HEK293 (cell line): ENCODE measurements around the gene KIR3DL2.
"Not testable (repeated sequence)": the region's sequence is repeated elsewhere in the genome, so short reads cannot be mapped to it uniquely, and the experiment has no call there.

Experiments
- CTCF ChIA-PET: fragments of 350-600 bp; formaldehyde crosslinking; extraction: SDS; loops from one replicate; lab custom pipeline; 2021; ENCODE audit warnings: antibody characterized with exemption; lab: Yijun Ruan, JAX
- POLR2A ChIA-PET: fragments of 300-600 bp; formaldehyde crosslinking; extraction: SDS; loops from one replicate; lab custom pipeline; 2020; ENCODE audit warnings: antibody characterized with exemption, inconsistent platforms; lab: Yijun Ruan, JAX
- H3K27ac ChIP-seq: fragments of 200-500 bp; sonication (Bioruptor generic); 2 replicates; pipeline ENCODE4 v1.5.1; 2014; ENCODE audit warnings: low read depth, low read length, control low read depth, inconsistent platforms; ENCODE audit errors: extremely low read depth
- H3K36me3 ChIP-seq, 2 experiments: fragments of 200-500 bp in 1 of 2; sonication (Bioruptor generic) in 1 of 2; 1 replicate in 1 of 2; 2 replicates in 1 of 2; pipeline ENCODE4 v1.5.1; 2014 to 2017; ENCODE audit warnings: inconsistent platforms in 2 of 2, low read length in 2 of 2; ENCODE audit not compliant: control insufficient read depth in 2 of 2, insufficient read depth in 1 of 2
- H3K4me1 ChIP-seq: fragments of 200-500 bp; sonication (Bioruptor generic); 2 replicates; pipeline ENCODE4 v1.5.1; 2014; ENCODE audit warnings: mild to moderate bottlenecking, low read length, inconsistent platforms; ENCODE audit not compliant: control insufficient read depth, insufficient read depth
- H3K4me3 ChIP-seq: 2 replicates; pipeline ENCODE4 v1.5.1; 2011; ENCODE audit warnings: low read depth, mild to moderate bottlenecking, control low read depth, low read length, moderate library complexity
- H3K9me3 ChIP-seq: fragments of 200-500 bp; sonication (Bioruptor generic); 2 replicates; pipeline ENCODE4 v1.5.1; 2014; ENCODE audit warnings: low read depth, low read length, inconsistent platforms; ENCODE audit not compliant: control insufficient read depth, insufficient read depth
- KLF1 ChIP-seq: fragments of 450-650 bp; formaldehyde crosslinking; IDR thresholded peaks from 2 replicates; pipeline ENCODE4 v1.5.1; 2016; ENCODE audit warnings: missing biosample characterization, missing genetic modification characterization
- PBX3 ChIP-seq: sonication (generic); formaldehyde crosslinking; IDR thresholded peaks from 2 replicates; pipeline ENCODE4 v1.8.1; 2022; ENCODE audit warnings: mild to moderate bottlenecking, moderate library complexity, missing genetic modification reagents
- PRDM1 ChIP-seq: fragments of 450-650 bp; formaldehyde crosslinking; IDR thresholded peaks from 2 replicates; pipeline ENCODE4; 2016; ENCODE audit warnings: missing biosample characterization, missing genetic modification characterization
- ZBTB20 ChIP-seq: fragments of 450-650 bp; formaldehyde crosslinking; IDR thresholded peaks from 2 replicates; pipeline ENCODE4 v1.5.1; 2016; ENCODE audit warnings: missing biosample characterization, missing genetic modification characterization
- ZEB2 ChIP-seq: fragments of 450-650 bp; formaldehyde crosslinking; IDR thresholded peaks from 2 replicates; pipeline ENCODE4 v1.5.1; 2016; ENCODE audit warnings: missing biosample characterization, missing genetic modification characterization
- ZFP69B ChIP-seq: fragments of 450-650 bp; formaldehyde crosslinking; IDR thresholded peaks from 2 replicates; pipeline ENCODE4 v1.5.1; 2016; ENCODE audit warnings: missing biosample characterization, missing genetic modification characterization
- ZNF140 ChIP-seq: fragments of 450-650 bp; formaldehyde crosslinking; IDR thresholded peaks from 2 replicates; pipeline ENCODE4 v1.5.1; 2016; ENCODE audit warnings: missing biosample characterization, missing genetic modification characterization
- ZNF341 ChIP-seq: fragments of 450-650 bp; formaldehyde crosslinking; IDR thresholded peaks from 2 replicates; pipeline ENCODE4; 2016; ENCODE audit warnings: low read depth, missing biosample characterization, missing genetic modification characterization
- ZNF433 ChIP-seq: fragments of 450-650 bp; formaldehyde crosslinking; IDR thresholded peaks from 2 replicates; pipeline ENCODE4 v1.5.1; 2016; ENCODE audit warnings: missing biosample characterization, missing genetic modification characterization, low read depth
- ZNF561 ChIP-seq: fragments of 450-650 bp; IDR thresholded peaks from 2 replicates; pipeline ENCODE4 v1.5.1; 2018; ENCODE audit warnings: missing biosample characterization, missing genetic modification characterization, borderline replicate concordance

Gene KIR3DL2

GRCh38 chr19:54893406-54893805 is 43.2 kb downstream of the KIR3DL2 start (continued):
- no peak for TF ChIP-seq ZNF433 (tag by site-specific recombination)
- TF ChIP-seq ZEB2 (tag by site-specific recombination), result no peak
- no peak for TF ChIP-seq PBX3 (CRISPR knock-in tag)
- TF ChIP-seq ZNF341 (tag by site-specific recombination), result no peak
- TF ChIP-seq ZNF140 (tag by site-specific recombination), result no peak
- TF ChIP-seq ZFP69B, result no peak

- H3K4me1 ChIP-seq, H3K9me3 ChIP-seq, H3K4me3 ChIP-seq, H3K36me3 ChIP-seq, H3K27ac ChIP-seq: not testable (repeated sequence)
- ChIA-PET POLR2A (interaction anchor here (0.7 kb wide), 2 partner anchors 75 to 101 kb away, joined by 3 to 6 read pairs; no protein-coding TSS in a partner anchor), CTCF (interaction anchor here (0.6 to 1.1 kb wide), 2 partner anchors 8 to 21 kb away, joined by 3 to 4 read pairs; no protein-coding TSS in a partner anchor)
Measured at GRCh38 chr19:54894106-54894505, 43.9 kb downstream of the KIR3DL2 start.

- Histone ChIP-seq H3K9me3 (no peaks in the 10 kb centered on the region), H3K4me3 (no peak overlapping the region), H3K27ac (no peak overlapping the region), H3K36me3 (no peaks in the 10 kb centered on the region), H3K4me1 (no peaks in the 10 kb centered on the region)
- ChIA-PET POLR2A (no interaction called here), CTCF (interaction anchor here (0.8 kb wide), 1 partner anchor 415 kb away, joined by 4 read pairs; no protein-coding TSS in a partner anchor)
- TF ChIP-seq ZNF561 (tag by site-specific recombination) (no peak), KLF1 (tag by site-specific recombination) (no peak), ZBTB20 (tag by site-specific recombination) (no peak)
Measured at GRCh38 chr19:54896036-54896435, 45.8 kb downstream of the KIR3DL2 start.

GRCh38 chr19:54898685-54899084 is 48.4 kb downstream of the KIR3DL2 start:
- CTCF ChIA-PET, result interaction anchor here (0.6 kb wide), 1 partner anchor 460 kb away, joined by 5 read pairs; no protein-coding TSS in a partner anchor
- not testable (repeated sequence) for H3K4me1 ChIP-seq

GRCh38 chr19:54899646-54900045 is 49.4 kb downstream of the KIR3DL2 start:
- H3K27ac ChIP-seq, H3K36me3 ChIP-seq, H3K9me3 ChIP-seq, H3K4me1 ChIP-seq, H3K4me3 ChIP-seq, POLR2A ChIA-PET, CTCF ChIA-PET: not testable (repeated sequence)
- TF ChIP-seq PRDM1 (tag by site-specific recombination), result peak; percentile 39; the same call in 1 of the 2 replicates
- TF ChIP-seq, all 188 proteins: peak for 1; not testable (repeated sequence) for 187

More at GRCh38 chr19:54898685-54899084, 48.4 kb downstream of the KIR3DL2 start:
- H3K9me3 ChIP-seq, POLR2A ChIA-PET, H3K4me3 ChIP-seq, H3K36me3 ChIP-seq, H3K27ac ChIP-seq: not testable (repeated sequence)

- POLR2A ChIA-PET, H3K4me3 ChIP-seq, H3K36me3 ChIP-seq, H3K9me3 ChIP-seq, CTCF ChIA-PET, H3K4me1 ChIP-seq, H3K27ac ChIP-seq: not testable (repeated sequence)
Measured at GRCh38 chr19:54901153-54901552, 50.9 kb downstream of the KIR3DL2 start.
